Uterus (tissue), 4 donors: ENCODE data around the gene EIF4H. TPM values are rescaled to one million over a fixed set of nuclear protein-coding genes. Genes with fewer than 3 reads are reported as not detected.
"Not testable (repeated sequence)": the region's sequence is repeated elsewhere in the genome, so short reads cannot be mapped to it uniquely, and the experiment has no call there.

Experiments
- DNase-seq, 2 donors: peaks; one replicate each; pipeline ENCODE4 v3.0.0-alpha.2; 2019 to 2020
- H3K27ac ChIP-seq, 2 donors: fragments of 200-600 bp; sonication (generic); 1 replicate in 1 of 2; 2 replicates in 1 of 2; pipeline ENCODE4 v1.5.1; 2016 to 2018
- H3K27me3 ChIP-seq, 2 donors: fragments of 200-600 bp; sonication (generic); one replicate each; pipeline ENCODE4 v1.5.1; 2018 to 2019; ENCODE audit warnings: control low read depth in 1 of 2
- H3K36me3 ChIP-seq, 2 donors: fragments of 200-600 bp; sonication (generic); one replicate each; pipeline ENCODE4 v1.5.1; 2019; ENCODE audit warnings: control low read depth in 1 of 2
- H3K4me1 ChIP-seq, 2 donors: fragments of 200-600 bp; sonication (generic); one replicate each; pipeline ENCODE4 v1.5.1; 2018 to 2019; ENCODE audit warnings: control low read depth in 1 of 2
- H3K4me3 ChIP-seq, 2 donors: fragments of 200-600 bp; sonication (generic); 1 replicate in 1 of 2; 2 replicates in 1 of 2; pipeline ENCODE4 v1.5.1; 2018 to 2019; ENCODE audit warnings: mild to moderate bottlenecking in 1 of 2
- H3K9me3 ChIP-seq, 2 donors: fragments of 200-600 bp; sonication (generic); one replicate each; pipeline ENCODE4 v1.5.1; 2019; ENCODE audit warnings: control low read depth in 1 of 2
- CTCF ChIP-seq, 4 experiments: fragments of 200-600 bp in 2 of 4; fragments of 450-650 bp in 2 of 4; sonication (generic) in 2 of 4; IDR thresholded peaks; one replicate each; pipeline ENCODE4 v1.5.1; 2016 to 2019; ENCODE audit warnings: antibody characterized with exemption in 4 of 4, mild to moderate bottlenecking in 2 of 4, moderate library complexity in 1 of 4
- POLR2A ChIP-seq, 2 donors: fragments of 450-650 bp; IDR thresholded peaks; one replicate each; pipeline ENCODE4 v1.6.1; 2016; ENCODE audit warnings: antibody characterized with exemption in 2 of 2, mild to moderate bottlenecking in 1 of 2, moderate library complexity in 1 of 2
- intact Hi-C: fragments of 100-400 bp; cut with DNase I; formaldehyde crosslinking; loops from one replicate; pipeline ENCODE4 v1.15.1; 2023; ENCODE audit warnings: low total_unique reads
- total RNA-seq, 4 donors: library from RNA; depleted of rRNA in 3 of 4; stranded (reverse); fragments of >200 nt in 3 of 4; gene quantifications; one replicate each; pipeline versions ENCODE4 v1.1.0 to v1.2.4, GENCODE V29; 2014 to 2023
- donor health status: DM: yes; HTN: yes; CAD: no.

Gene EIF4H
- total RNA-seq, 4 donors from 2014 or later: 122 to 257 (median 193) TPM

- no peaks in the 10 kb centered on the region for H3K9me3 ChIP-seq
- no peaks in the 10 kb centered on the region for H3K27me3 ChIP-seq
- no peak overlapping the region for H3K27ac ChIP-seq
- no peaks in the 10 kb centered on the region for H3K36me3 ChIP-seq
- no peak overlapping the region for H3K4me3 ChIP-seq
- intact Hi-C loops: no loop called here
- DNase-seq: no peak
- H3K4me1 ChIP-seq: no peaks in the 10 kb centered on the region
- TF ChIP-seq POLR2A (IDR thresholded peaks at IDR 0.05) (no peak), CTCF (IDR thresholded peaks at IDR 0.05) (no peak)
These were observed 9.1 kb upstream of the EIF4H start for GRCh38 chr7:74164985-74165456.

GRCh38 chr7:74165867-74166593, 8.1 kb upstream of the EIF4H start:
- no peaks in the 10 kb centered on the region for H3K9me3 ChIP-seq
- no peaks in the 10 kb centered on the region for H3K4me1 ChIP-seq
- H3K27ac ChIP-seq: no peak overlapping the region
- no peak for DNase-seq
- no peak overlapping the region for H3K4me3 ChIP-seq
- intact Hi-C loops: no loop called here
- TF ChIP-seq CTCF (IDR thresholded peaks at IDR 0.05) (no peak), POLR2A (IDR thresholded peaks at IDR 0.05) (no peak)
- H3K36me3 ChIP-seq: no peaks in the 10 kb centered on the region
- H3K27me3 ChIP-seq: no peaks in the 10 kb centered on the region

DNA sequence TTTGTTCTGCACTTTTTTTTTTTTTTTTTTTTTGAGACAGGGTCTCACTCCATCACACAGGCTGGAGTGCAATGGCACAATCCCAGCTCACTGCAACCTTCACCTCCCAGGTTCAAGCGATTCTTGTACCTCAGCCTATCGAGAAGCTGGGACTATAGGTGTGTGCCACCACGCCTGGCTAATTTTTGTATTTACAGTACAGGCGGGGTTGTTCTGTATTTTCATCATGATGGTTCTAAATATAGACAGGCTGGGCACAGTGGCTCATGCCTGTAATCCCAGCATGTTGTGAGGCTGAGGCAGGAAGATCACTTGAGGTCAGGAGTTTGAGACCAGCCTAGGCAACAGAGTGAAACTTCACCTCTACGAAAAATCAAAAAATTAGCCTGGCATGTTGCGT, 6.8 kb upstream of the EIF4H start:
- H3K36me3 ChIP-seq, H3K4me3 ChIP-seq, intact Hi-C loops, H3K9me3 ChIP-seq, DNase-seq, H3K27ac ChIP-seq, H3K4me1 ChIP-seq, H3K27me3 ChIP-seq: not testable (repeated sequence)

DNA sequence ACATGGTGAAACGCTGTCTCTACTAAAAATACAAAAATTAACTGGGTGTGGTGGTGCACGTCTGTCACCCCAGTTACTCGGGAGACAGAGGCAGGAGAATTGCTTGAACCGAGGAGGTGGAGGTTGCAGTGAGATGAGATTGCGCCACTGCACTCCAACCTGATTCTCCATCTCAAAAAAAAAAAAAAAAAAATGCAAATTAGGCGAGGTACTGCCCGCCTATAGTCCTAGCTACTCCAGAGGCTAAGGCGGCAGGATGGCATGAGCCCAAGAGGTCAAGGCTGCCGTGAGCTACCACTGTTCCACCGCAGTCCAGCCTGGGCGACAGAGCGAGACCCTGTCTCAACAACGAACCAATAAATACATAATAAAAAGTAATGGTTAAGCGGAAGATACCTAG, 1.1 kb upstream of the EIF4H start:
- Histone ChIP-seq H3K4me3 (no peak overlapping the region), H3K27me3 (no peaks in the 10 kb centered on the region), H3K27ac (peak overlapping the region; percentile 85 to 92), H3K36me3 (no peaks in the 10 kb centered on the region), H3K9me3 (no peaks in the 10 kb centered on the region), H3K4me1 (peaks cover 0 to 5% of the 10 kb centered on the region in 2 donors)
- intact Hi-C loops: no loop called here
- DNase-seq: no peak
- no peak for TF ChIP-seq CTCF (IDR thresholded peaks at IDR 0.05)
- TF ChIP-seq POLR2A (IDR thresholded peaks at IDR 0.05): no peak

DNA sequence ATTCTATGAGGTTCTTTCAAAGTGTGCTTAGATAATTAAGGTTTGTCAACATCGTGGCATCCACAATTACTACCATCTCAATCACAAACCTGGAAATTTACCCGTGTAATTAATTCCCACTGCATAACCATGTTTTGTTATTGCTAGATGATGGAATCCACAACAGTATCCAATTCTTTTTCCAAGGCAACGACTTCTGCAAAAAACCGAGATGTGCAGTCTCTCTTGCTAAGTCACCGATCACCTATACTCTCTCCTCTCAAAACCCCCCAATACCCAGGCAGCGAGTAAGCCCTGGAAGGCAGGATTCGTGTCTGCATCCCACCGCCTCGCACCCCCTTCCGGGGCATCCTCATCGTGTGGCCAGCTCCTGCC, 678 bp upstream of the EIF4H start:
- DNase-seq: no peak
- intact Hi-C loops: no loop called here
- peak overlapping the region; percentile 85 to 92 for H3K27ac ChIP-seq
- no peaks in the 10 kb centered on the region for H3K36me3 ChIP-seq
- H3K27me3 ChIP-seq: no peaks in the 10 kb centered on the region
- H3K4me3 ChIP-seq: peak overlapping the region; percentile 55 to 60
- TF ChIP-seq POLR2A (IDR thresholded peaks at IDR 0.05) (no peak), CTCF (IDR thresholded peaks at IDR 0.05) (no peak)
- H3K9me3 ChIP-seq: no peaks in the 10 kb centered on the region
- peaks cover 0 to 5% of the 10 kb centered on the region in 2 donors for H3K4me1 ChIP-seq
